DMS53 treated with DMSO at 0.1 percent for 48 hours (cell line): ENCODE data around the gene BMPR1B.

Experiments
- DNase-seq: peaks from one replicate; lab custom pipeline; 2025; ENCODE audit not compliant: unreplicated experiment; lab: John Stamatoyannopoulos, UW

Gene BMPR1B

GRCh38 chr4:95180531-95181242 lies 422.9 kb downstream of the BMPR1B start:
- DNase-seq, result no peak

- DNase-seq, result no peak
Measured at GRCh38 chr4:95181243-95181995, 423.7 kb downstream of the BMPR1B start.

- no peak for DNase-seq
Measured at GRCh38 chr4:95181996-95182306, 424.2 kb downstream of the BMPR1B start.

- DNase-seq, result no peak
Measured at GRCh38 chr4:95183656-95184408, 426.1 kb downstream of the BMPR1B start.

- no peak for DNase-seq
Measured at GRCh38 chr4:95186666-95187065, 428.9 kb downstream of the BMPR1B start.

GRCh38 chr4:95188701-95189370 lies 431.1 kb downstream of the BMPR1B start:
- no peak for DNase-seq

GRCh38 chr4:95190751-95191436 lies 433.1 kb downstream of the BMPR1B start:
- no peak for DNase-seq

GRCh38 chr4:95191537-95191936 lies 433.8 kb downstream of the BMPR1B start:
- no peak for DNase-seq

GRCh38 chr4:95193391-95194224 lies 435.9 kb downstream of the BMPR1B start:
- no peak for DNase-seq

- no peak for DNase-seq
Measured at GRCh38 chr4:95197353-95197752, 439.6 kb downstream of the BMPR1B start.

- no peak for DNase-seq
Measured at GRCh38 chr4:95198961-95199360, 441.2 kb downstream of the BMPR1B start.

- DNase-seq, result no peak
Measured at GRCh38 chr4:95204267-95204844, 446.6 kb downstream of the BMPR1B start.

GRCh38 chr4:95204873-95205272 lies 447.1 kb downstream of the BMPR1B start:
- DNase-seq, result no peak
